HG02610 (cell line): ENCODE measurements around the gene ERVV-1.
"Not testable (repeated sequence)": the region's sequence is repeated elsewhere in the genome, so short reads cannot be mapped to it uniquely, and the experiment has no call there.

Source experiments
- ATAC-seq: cut with Tn5 transposase; IDR thresholded peaks from one replicate; pipeline ENCODE4 v1.9.1; 2021; ENCODE audit warnings: mild to moderate bottlenecking, moderate library complexity; ENCODE audit not compliant: unreplicated experiment

The ERVV-1 gene

GRCh38 chr19:53019684-53020083, 6.0 kb downstream of the ERVV-1 start:
- no peak for ATAC-seq

GRCh38 chr19:53028306-53028705, 14.6 kb downstream of the ERVV-1 start:
- ATAC-seq = not testable (repeated sequence)

GRCh38 chr19:53034054-53034453, 20.3 kb downstream of the ERVV-1 start:
- no peak for ATAC-seq

GRCh38 chr19:53034948-53035675, 21.4 kb downstream of the ERVV-1 start:
- no peak for ATAC-seq

GRCh38 chr19:53037101-53038097, 23.7 kb downstream of the ERVV-1 start:
- ATAC-seq = no peak

- ATAC-seq = no peak
These were observed 27.6 kb downstream of the ERVV-1 start for GRCh38 chr19:53041366-53041765.

- no peak for ATAC-seq
These were observed 31.8 kb downstream of the ERVV-1 start for GRCh38 chr19:53045536-53045935.

- no peak for ATAC-seq
These were observed 33.7 kb downstream of the ERVV-1 start for GRCh38 chr19:53047379-53047778.

- no peak for ATAC-seq
These were observed 41.4 kb downstream of the ERVV-1 start for GRCh38 chr19:53055117-53055516.

GRCh38 chr19:53057904-53058580, 44.3 kb downstream of the ERVV-1 start:
- ATAC-seq = no peak
